Right lobe of liver (tissue), 6 donors: ENCODE data around the gene DOCK1. TPM values are rescaled to one million over a fixed set of nuclear protein-coding genes. Genes with fewer than 3 reads are reported as not detected.
"Not testable (repeated sequence)": the region's sequence is repeated elsewhere in the genome, so short reads cannot be mapped to it uniquely, and the experiment has no call there.

ENCODE experiments used
- ATAC-seq, 4 donors: fragments of 200-7000 bp; cut with Tn5 transposase; one replicate each; pipeline ENCODE4 v1.9.1; 2020; ENCODE audit warnings: mild to moderate bottlenecking in 4 of 4, moderate library complexity in 4 of 4
- DNase-seq, 3 donors: peaks; one replicate each; pipeline ENCODE4 v3.0.0-alpha.2; 2020
- H3K27ac ChIP-seq, 3 donors: fragments of 200-600 bp; one replicate each; pipeline ENCODE4 v1.8.0; 2022
- H3K27me3 ChIP-seq, 2 donors: fragments of 200-600 bp; one replicate each; pipeline ENCODE4 v1.8.0; 2022
- H3K36me3 ChIP-seq, 4 donors: fragments of 200-600 bp; sonication (generic) in 1 of 4; one replicate each; pipeline versions ENCODE4 v1.5.1 to v1.8.0; 2017 to 2022; ENCODE audit warnings: control low read depth in 1 of 4
- H3K4me1 ChIP-seq, 4 donors: fragments of 200-600 bp; sonication (generic) in 1 of 4; one replicate each; pipeline versions ENCODE4 v1.5.1 to v1.8.0; 2017 to 2022; ENCODE audit warnings: control low read depth in 1 of 4
- H3K4me3 ChIP-seq, 3 donors: fragments of 200-600 bp; one replicate each; pipeline ENCODE4 v1.8.0; 2022
- H3K9me3 ChIP-seq, 4 donors: fragments of 200-600 bp; sonication (generic) in 1 of 4; one replicate each; pipeline versions ENCODE4 v1.5.1 to v1.8.0; 2017 to 2022; ENCODE audit warnings: control low read depth in 1 of 4
- CTCF ChIP-seq, 4 donors: fragments of 200-600 bp in 3 of 4; fragments of 450-650 bp in 1 of 4; IDR thresholded peaks; one replicate each; pipeline versions ENCODE4 v1.5.1 to v1.8.0; 2016 to 2022; ENCODE audit warnings: antibody characterized with exemption in 4 of 4, mild to moderate bottlenecking in 2 of 4
- POLR2A ChIP-seq: fragments of 450-650 bp; IDR thresholded peaks from one replicate; pipeline ENCODE4 v1.6.1; 2017; ENCODE audit warnings: antibody characterized with exemption, mild to moderate bottlenecking
- WGBS: methylation state at CpG from one replicate; pipeline ENCODE4 v1.1.6; 2018; ENCODE audit warnings: low coverage, low lambda C conversion rate; ENCODE audit not compliant: insufficient coverage; ENCODE audit errors: missing lambda C conversion rate; 5-methylcytosine and 5-hydroxymethylcytosine counted together
- intact Hi-C, 2 donors: fragments of 100-400 bp; cut with DNase I; formaldehyde crosslinking; loops; one replicate each; pipeline versions ENCODE4 v1.11.2 to v1.14.1; 2022
- total RNA-seq, 6 experiments: library from RNA; depleted of rRNA in 2 of 6; stranded (reverse); fragments of >200 nt in 2 of 6; fragmentation: NEBNext Ultra II Directional in 3 of 6; extraction: Animal tissue kit (Norgen Biotek cat#: 25700) in 3 of 6; gene quantifications; one replicate each; pipeline versions ENCODE4 v1.1.0 to v1.2.4, GENCODE V29; 2016 to 2023
- donor health status: DM: no; HTN: yes; CAD: no.
- donor health status: DM: no; HTN: no; CAD: no.
- donor health status: DM: no; HTN: no; CAD: no.
- donor health status: DM: no; HTN: yes; CAD: no.
- donor health status: DM: no; HTN: yes; CAD: no.

The DOCK1 gene
- total RNA-seq, 6 experiments from 2014 or later = 13.8 to 17.8 (median 14.6) TPM

GRCh38 chr10:126914561-126914960 is 9.3 kb downstream of the DOCK1 start:
- intact Hi-C loops = no loop called here
- ATAC-seq (no peak), DNase-seq (no peak)
- no peaks in the 10 kb centered on the region for H3K27me3 ChIP-seq
- 100% methylated on average over 1 of the region's 1 CpG for WGBS
- no peaks in the 10 kb centered on the region for H3K9me3 ChIP-seq
- TF ChIP-seq POLR2A (no peak), CTCF (IDR thresholded peaks at IDR 0.05) (no peak)
- H3K4me3 ChIP-seq = no peak overlapping the region
- no peak overlapping the region for H3K27ac ChIP-seq
- peaks cover 0 to 24% (median 6%) of the 10 kb centered on the region in 4 donors for H3K4me1 ChIP-seq
- H3K36me3 ChIP-seq = no peaks in the 10 kb centered on the region

DNA sequence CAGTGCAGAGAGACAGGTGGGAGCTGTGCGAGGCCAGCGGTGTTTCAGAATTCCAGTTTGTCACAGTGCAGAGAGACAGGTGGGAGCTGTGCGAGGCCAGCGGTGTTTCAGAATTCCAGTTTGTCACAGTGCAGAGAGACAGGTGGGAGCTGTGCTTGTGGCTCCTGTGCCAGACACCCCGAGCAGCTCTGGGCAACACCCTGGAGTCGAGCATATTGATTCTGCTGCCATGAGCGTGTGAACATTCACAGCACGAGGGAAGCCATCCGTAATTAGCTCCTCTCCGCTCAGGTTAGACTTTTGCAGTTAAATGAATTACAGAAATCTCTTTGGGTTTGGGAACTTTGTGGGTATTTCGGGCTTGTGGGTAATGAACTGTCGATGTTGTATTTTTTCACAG is 11.7 kb downstream of the DOCK1 start:
- H3K4me3 ChIP-seq, H3K27ac ChIP-seq, DNase-seq, H3K9me3 ChIP-seq, H3K27me3 ChIP-seq, intact Hi-C loops, ATAC-seq, H3K36me3 ChIP-seq: not testable (repeated sequence)
- peaks cover 0 to 24% (median 6%) of the 10 kb centered on the region in 4 donors for H3K4me1 ChIP-seq
- 85% methylated on average over 10 of the region's 12 CpGs for WGBS

DNA sequence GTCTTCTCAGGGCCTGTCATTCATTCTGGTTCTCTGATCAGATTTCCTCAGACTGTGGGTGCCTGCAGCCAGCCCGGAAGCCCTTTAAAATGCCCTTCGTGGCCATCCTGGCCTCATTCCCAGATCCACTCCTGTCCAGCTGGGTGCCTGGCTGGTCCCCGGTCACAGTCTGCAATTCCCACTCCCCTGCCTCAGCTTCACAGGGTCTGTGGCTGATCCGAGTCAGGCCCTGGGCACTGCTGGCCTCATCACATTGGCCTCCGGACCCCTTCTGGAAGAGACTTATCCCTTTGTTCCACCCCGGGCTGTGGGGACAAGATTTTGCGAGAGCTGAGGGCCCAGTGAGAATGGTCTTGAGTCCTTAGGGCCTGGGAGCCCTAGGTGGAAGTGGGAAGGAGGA is 12.1 kb downstream of the DOCK1 start:
- no peak overlapping the region for H3K4me3 ChIP-seq
- H3K36me3 ChIP-seq = no peaks in the 10 kb centered on the region
- intact Hi-C loops = no loop called here
- ATAC-seq = peak; percentile 73 to 84 (median 79)
- H3K4me1 ChIP-seq = peaks cover 0 to 24% (median 6%) of the 10 kb centered on the region in 4 donors
- TF ChIP-seq CTCF (IDR thresholded peaks at IDR 0.05) = no peak
- no peak for TF ChIP-seq POLR2A
- no peaks in the 10 kb centered on the region for H3K27me3 ChIP-seq
- no peaks in the 10 kb centered on the region for H3K9me3 ChIP-seq
- H3K27ac ChIP-seq = no peak overlapping the region
- WGBS = 39% methylated on average over 6 of the region's 7 CpGs
- peak; percentile 68 to 76 (median 72) for DNase-seq

DNA sequence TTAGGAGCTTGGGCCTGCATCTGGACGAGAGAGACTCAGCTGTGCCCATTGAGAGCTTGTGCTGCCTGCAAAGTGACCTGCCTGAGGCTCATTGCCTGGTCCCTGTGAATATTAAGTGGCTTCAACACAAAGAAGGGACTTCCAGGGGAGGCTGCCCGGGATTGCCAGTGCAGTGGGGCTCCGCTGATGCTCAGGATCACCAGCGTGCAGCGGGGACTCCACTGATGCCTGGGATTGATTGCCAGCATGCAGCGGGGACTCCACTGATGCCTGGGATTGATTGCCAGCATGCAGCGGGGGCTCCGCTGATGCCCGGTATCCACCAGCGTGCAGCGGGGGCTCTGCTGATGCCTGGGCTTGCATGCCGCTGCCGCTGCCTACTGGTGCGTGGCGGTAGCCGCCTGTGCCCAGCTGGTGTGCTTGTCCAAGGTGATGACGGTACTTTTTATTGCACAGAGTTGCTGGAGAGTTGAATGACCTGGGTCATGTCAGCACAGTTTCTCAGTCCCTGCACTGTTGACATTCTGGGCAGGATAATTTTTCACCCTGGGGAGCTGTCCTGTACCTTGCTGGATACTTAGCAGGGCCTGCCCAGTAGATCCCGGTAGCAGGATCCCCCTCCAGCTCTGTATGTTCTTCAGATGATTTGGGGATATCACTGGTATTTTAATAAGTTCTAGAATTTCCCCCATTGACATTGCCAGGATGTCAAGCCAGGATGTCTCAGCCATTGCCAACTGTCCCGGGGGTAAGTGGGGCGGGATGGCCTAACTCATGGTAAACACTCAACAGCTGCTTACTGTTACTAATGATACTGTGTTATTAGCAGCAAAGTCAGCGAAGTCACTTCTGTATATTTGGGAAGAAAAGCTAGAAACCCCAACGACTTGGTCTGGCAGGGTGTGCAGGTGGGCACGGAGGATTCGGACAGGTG is 13.0 kb downstream of the DOCK1 start:
- no peak overlapping the region for H3K4me3 ChIP-seq
- no peaks in the 10 kb centered on the region for H3K9me3 ChIP-seq
- H3K36me3 ChIP-seq = no peaks in the 10 kb centered on the region
- no peaks in the 10 kb centered on the region for H3K27me3 ChIP-seq
- WGBS = 37% methylated on average over 7 of the region's 24 CpGs
- intact Hi-C loops = no loop called here
- ATAC-seq = peak; percentile 95 to 96 (median 96)
- peaks cover 0 to 24% (median 6%) of the 10 kb centered on the region in 4 donors for H3K4me1 ChIP-seq
- H3K27ac ChIP-seq = peak overlapping the region in 1 of 3 donors; percentile 36
- peak; percentile 66 to 81 (median 79) for DNase-seq
- no peak for TF ChIP-seq POLR2A
- peak in 2 of 4 donors; percentile 5 to 11 for TF ChIP-seq CTCF (IDR thresholded peaks at IDR 0.05)

- DNase-seq (no peak), ATAC-seq (peak in 1 of 4 donors; percentile 10)
- no peak overlapping the region for H3K4me3 ChIP-seq
- H3K9me3 ChIP-seq = no peaks in the 10 kb centered on the region
- H3K27me3 ChIP-seq = no peaks in the 10 kb centered on the region
- H3K27ac ChIP-seq = no peak overlapping the region
- H3K36me3 ChIP-seq = no peaks in the 10 kb centered on the region
- 51% methylated on average over 2 of the region's 13 CpGs for WGBS
- peaks cover 0 to 24% (median 6%) of the 10 kb centered on the region in 4 donors for H3K4me1 ChIP-seq
- intact Hi-C loops = no loop called here
- TF ChIP-seq CTCF (IDR thresholded peaks at IDR 0.05) = no peak
- TF ChIP-seq POLR2A = no peak
Observed at GRCh38 chr10:126919426-126919825, 14.2 kb downstream of the DOCK1 start.
